Mucosa of rectum (tissue), 2 donors: ENCODE data around the gene DPH2.

Experiments used
- H3K27ac ChIP-seq, 2 donors: one replicate each; pipeline ENCODE4 v1.7.0; 2013; ENCODE audit warnings: inconsistent platforms in 2 of 2, low read depth in 2 of 2, low read length in 2 of 2
- H3K27me3 ChIP-seq, 2 donors: one replicate each; pipeline ENCODE4 v1.7.0; 2013; ENCODE audit warnings: low read length in 2 of 2; ENCODE audit not compliant: control insufficient read depth in 2 of 2, insufficient read depth in 2 of 2
- H3K36me3 ChIP-seq, 2 donors: one replicate each; pipeline ENCODE4 v1.7.0; 2013; ENCODE audit warnings: low read length in 2 of 2; ENCODE audit not compliant: control insufficient read depth in 2 of 2, insufficient read depth in 2 of 2
- H3K4me1 ChIP-seq, 2 donors: one replicate each; pipeline ENCODE4 v1.7.0; 2013; ENCODE audit warnings: low read length in 2 of 2, mild to moderate bottlenecking in 1 of 2; ENCODE audit not compliant: control insufficient read depth in 2 of 2, insufficient read depth in 2 of 2
- H3K4me3 ChIP-seq, 2 donors: one replicate each; pipeline ENCODE4 v1.7.0; 2013; ENCODE audit warnings: low read length in 2 of 2
- H3K9ac ChIP-seq, 2 donors: one replicate each; pipeline ENCODE4 v1.7.0; 2013; ENCODE audit warnings: low read length in 2 of 2, low read depth in 1 of 2, mild to moderate bottlenecking in 1 of 2
- H3K9me3 ChIP-seq, 2 donors: one replicate each; pipeline ENCODE4 v1.7.0; 2013; ENCODE audit warnings: low read length in 2 of 2; ENCODE audit not compliant: control insufficient read depth in 2 of 2
- donor health status: healthy.
- donor health status: Normal muscosa, but diverticular disease.

DPH2 gene

DNA sequence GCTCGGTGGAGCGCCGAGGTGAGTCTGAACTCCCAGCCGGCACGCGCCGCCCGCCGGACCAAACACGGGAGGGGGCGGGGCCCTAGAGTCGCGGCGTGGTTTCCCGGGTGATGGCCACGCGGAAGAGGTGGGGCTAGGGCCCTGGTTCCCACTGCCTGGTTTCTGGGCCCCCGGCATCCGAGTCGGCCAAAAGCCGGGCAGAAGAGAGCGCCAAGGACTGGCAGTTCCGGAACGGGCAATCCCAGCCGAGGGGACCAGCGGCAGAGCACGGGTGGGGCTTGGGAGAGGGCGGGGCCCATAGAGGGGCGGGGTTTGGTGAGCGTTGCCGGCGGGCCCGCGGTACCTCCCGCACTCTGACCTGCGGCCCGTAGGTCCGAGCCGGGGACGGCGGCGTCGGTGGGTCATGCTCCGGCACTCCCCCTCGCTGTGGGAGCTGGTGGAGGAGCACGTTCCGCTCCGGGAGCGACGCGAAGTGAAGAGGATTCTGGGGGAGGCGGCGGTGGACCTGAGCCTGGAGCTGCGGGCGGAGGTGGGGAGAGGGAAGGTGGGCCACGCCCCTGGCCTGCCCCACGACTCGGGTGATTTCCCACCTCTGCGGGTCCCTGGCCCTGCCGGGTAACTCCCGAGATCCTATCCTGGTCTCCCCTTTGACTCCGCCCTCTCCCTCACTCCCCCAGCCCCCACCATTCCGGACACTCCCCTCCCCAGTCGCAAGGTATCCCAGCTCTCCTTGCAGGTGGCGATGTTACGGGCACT, 21.8 kb downstream of the DPH2 start, which contains the start of gene CCDC24:
Gene CCDC24, plus strand, starts transcription at position 124 of the 756 bp plus-strand sequence. Its CDS starts 280 bp downstream, at position 404.
- Histone ChIP-seq H3K4me3 (peak within 1 kb of the TSS; percentile 71 to 78), H3K27me3 (no peaks in the 10 kb centered on the region), H3K9me3 (no peaks in the 10 kb centered on the region), H3K9ac (peak within 1 kb of the TSS; percentile 67 to 80), H3K36me3 (peaks cover 0 to 3% of the 10 kb centered on the region in 2 donors), H3K4me1 (peaks cover 17 to 23% of the 10 kb centered on the region in 2 donors), H3K27ac (peak within 1 kb of the TSS; percentile 90 to 96)

GRCh38 chr1:43992232-43992995, 22.6 kb downstream of the DPH2 start:
- H3K27ac ChIP-seq: peak overlapping the region; percentile 90 to 96
- H3K4me1 ChIP-seq: peaks cover 14 to 23% of the 10 kb centered on the region in 2 donors
- H3K27me3 ChIP-seq: no peaks in the 10 kb centered on the region
- H3K36me3 ChIP-seq: no peaks in the 10 kb centered on the region
- H3K9ac ChIP-seq: peak overlapping the region; percentile 54 to 67
- H3K9me3 ChIP-seq: no peaks in the 10 kb centered on the region
- H3K4me3 ChIP-seq: peak overlapping the region; percentile 71 to 78

DNA sequence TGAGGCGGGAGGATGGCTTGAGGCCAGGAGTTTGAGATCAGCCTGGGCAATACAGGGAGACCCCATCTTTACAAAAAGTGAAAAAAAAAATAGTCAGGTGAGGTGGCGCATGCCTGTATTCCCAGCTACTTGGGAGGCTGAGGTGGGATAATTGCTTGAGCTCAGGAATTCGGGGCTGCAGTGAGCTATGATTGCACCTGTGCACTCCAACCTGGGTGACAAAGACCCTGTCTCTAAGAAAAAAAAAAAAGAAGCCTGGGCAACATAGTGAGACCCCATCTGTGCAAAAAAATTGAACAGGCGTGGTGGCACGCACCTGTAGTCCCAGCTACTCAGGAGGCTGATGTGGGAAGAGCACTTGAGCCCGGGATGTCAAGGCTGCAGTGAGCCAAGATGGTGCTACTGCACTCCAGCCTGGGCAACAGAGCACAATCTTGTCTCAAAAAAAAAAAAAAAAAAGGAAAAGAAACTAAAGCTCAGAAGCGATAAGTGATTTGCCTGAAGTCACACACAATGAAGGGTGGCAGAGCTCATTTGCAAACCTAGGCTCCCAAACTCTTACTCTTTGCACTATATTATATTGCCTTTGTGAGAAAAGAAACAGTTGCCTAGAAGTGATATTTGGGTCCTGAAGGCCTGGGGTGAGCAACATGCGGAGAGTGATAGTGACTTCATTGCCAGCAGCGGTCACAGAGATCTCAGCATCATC, 23.6 kb downstream of the DPH2 start:
- Histone ChIP-seq H3K4me1 (peaks cover 22 to 27% of the 10 kb centered on the region in 2 donors), H3K27me3 (no peaks in the 10 kb centered on the region), H3K9me3 (no peaks in the 10 kb centered on the region), H3K4me3 (no peak overlapping the region), H3K36me3 (no peaks in the 10 kb centered on the region), H3K9ac (no peak overlapping the region), H3K27ac (no peak overlapping the region)

GRCh38 chr1:43994071-43994470, 24.3 kb downstream of the DPH2 start:
- H3K36me3 ChIP-seq: no peaks in the 10 kb centered on the region

GRCh38 chr1:43994794-43995790, 25.3 kb downstream of the DPH2 start:
- Histone ChIP-seq H3K36me3 (no peaks in the 10 kb centered on the region), H3K27me3 (no peaks in the 10 kb centered on the region), H3K27ac (no peak overlapping the region), H3K4me1 (peaks cover 22 to 27% of the 10 kb centered on the region in 2 donors), H3K4me3 (no peak overlapping the region), H3K9ac (no peak overlapping the region), H3K9me3 (no peaks in the 10 kb centered on the region)

More at GRCh38 chr1:43994071-43994470, 24.3 kb downstream of the DPH2 start:
- Histone ChIP-seq H3K4me1 (peaks cover 22 to 27% of the 10 kb centered on the region in 2 donors), H3K27me3 (no peaks in the 10 kb centered on the region), H3K27ac (no peak overlapping the region), H3K9ac (no peak overlapping the region), H3K9me3 (no peaks in the 10 kb centered on the region), H3K4me3 (no peak overlapping the region)

GRCh38 chr1:43995984-43996732, 26.3 kb downstream of the DPH2 start:
- Histone ChIP-seq H3K36me3 (peaks cover 0 to 1% of the 10 kb centered on the region in 2 donors), H3K27me3 (no peaks in the 10 kb centered on the region), H3K4me3 (no peak overlapping the region), H3K27ac (no peak overlapping the region), H3K9me3 (no peaks in the 10 kb centered on the region), H3K4me1 (peaks cover 15 to 17% of the 10 kb centered on the region in 2 donors), H3K9ac (no peak overlapping the region)

GRCh38 chr1:43996733-43997115, 26.9 kb downstream of the DPH2 start:
- Histone ChIP-seq H3K27me3 (no peaks in the 10 kb centered on the region), H3K9ac (peak overlapping the region in 1 of 2 donors; percentile 61), H3K36me3 (peaks cover 0 to 5% of the 10 kb centered on the region in 2 donors), H3K27ac (peak overlapping the region; percentile 48 to 61), H3K4me3 (no peak overlapping the region), H3K9me3 (no peaks in the 10 kb centered on the region), H3K4me1 (peaks cover 15 to 16% of the 10 kb centered on the region in 2 donors)

DNA sequence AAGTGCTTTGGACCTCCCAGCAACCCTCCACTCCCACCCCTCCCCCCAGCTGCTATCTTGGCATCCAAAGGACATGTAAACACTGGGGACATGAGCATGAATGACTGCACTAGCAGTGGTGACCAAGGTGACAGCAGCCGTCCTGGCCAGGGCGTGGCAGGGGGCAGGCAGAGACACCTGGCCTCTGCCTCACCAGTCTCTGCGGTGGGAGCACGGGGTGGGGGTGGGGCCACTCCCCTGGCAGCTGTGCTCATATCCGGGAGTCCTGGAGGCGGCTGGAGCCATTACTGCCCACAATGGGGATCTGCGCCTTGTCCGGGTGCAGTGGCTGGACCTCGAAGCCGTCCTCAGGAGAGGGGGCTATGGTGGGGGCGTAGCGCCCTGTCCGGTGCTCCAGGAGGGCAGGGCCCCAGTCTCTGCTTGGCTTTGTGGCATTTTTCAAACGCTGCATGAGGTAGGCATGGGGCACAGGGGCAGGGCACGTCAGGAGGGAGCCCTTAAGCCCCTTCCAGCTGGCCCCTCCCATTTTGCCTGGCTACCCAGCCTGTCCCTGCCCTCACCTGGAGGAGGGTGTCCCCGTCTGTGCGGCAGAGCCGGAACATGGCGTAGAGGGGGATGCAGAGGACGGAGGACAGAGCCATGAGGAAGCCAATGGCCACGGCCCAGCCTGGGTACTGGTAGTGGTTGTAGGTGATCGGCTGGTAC, 27.6 kb downstream of the DPH2 start:
- H3K9ac ChIP-seq: peak overlapping the region; percentile 61 to 65
- H3K36me3 ChIP-seq: peaks cover 0 to 8% of the 10 kb centered on the region in 2 donors
- H3K9me3 ChIP-seq: no peaks in the 10 kb centered on the region
- H3K27me3 ChIP-seq: no peaks in the 10 kb centered on the region
- peak overlapping the region; percentile 48 to 61 for H3K27ac ChIP-seq
- peaks cover 11 to 16% of the 10 kb centered on the region in 2 donors for H3K4me1 ChIP-seq
- H3K4me3 ChIP-seq: peak overlapping the region; percentile 57 to 61
